ENCODE measurements around the gene PPP2R3B.
"Not testable (repeated sequence)": the region's sequence is repeated elsewhere in the genome, so short reads cannot be mapped to it uniquely, and the experiment has no call there.

PPP2R3B gene

GRCh38 chrX:386768-387575, at the start of gene PPP2R3B:
TSS of gene PPP2R3B (minus strand) at chrX:386907. CDS start at chrX:386691, 216 bp downstream.
- Mint-ChIP-seq H3K9me3 (no peaks in the 10 kb centered on the region), H3K4me3 (peak within 1 kb of the TSS; percentile 87 to 91 (median 90)), H3K27ac (peak within 1 kb of the TSS; percentile 92 to 99 (median 97)), H3K27me3 (ENCODE audit: low read depth) (no peaks in the 10 kb centered on the region), H3K4me1 (peaks cover 6% of the 10 kb centered on the region), H3K36me3 (ENCODE audit: low read depth) (no peaks in the 10 kb centered on the region)
- TF ChIP-seq CTCF (IDR thresholded peaks at IDR 0.05; ENCODE audit: unreplicated experiment in 3 of 3): no peak

- no peak for TF ChIP-seq CTCF (IDR thresholded peaks at IDR 0.05; ENCODE audit: unreplicated experiment in 3 of 3)
These were observed 48.9 kb upstream of the PPP2R3B start for GRCh38 chrX:435536-436122.

DNA sequence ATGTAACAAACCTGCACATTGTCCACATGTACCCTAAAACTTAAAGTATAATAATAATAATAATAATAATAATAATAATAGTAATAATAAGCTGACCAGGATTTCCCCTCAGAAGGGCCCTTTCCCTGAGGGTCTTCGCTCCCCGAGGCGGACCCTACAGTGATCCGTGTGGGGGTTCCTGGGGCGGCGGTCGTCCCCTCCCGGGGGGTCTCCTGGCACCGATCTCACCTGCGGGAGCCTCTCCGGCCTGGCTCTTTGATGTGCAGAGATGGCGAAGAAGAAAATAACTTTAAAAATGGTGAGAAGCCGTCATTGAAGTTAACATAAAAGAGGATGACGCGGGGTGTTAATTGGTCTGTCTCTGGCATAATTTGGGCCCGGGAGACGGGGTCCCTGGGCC, 48.2 kb upstream of the PPP2R3B start:
- peaks cover 6% of the 10 kb centered on the region for H3K4me1 Mint-ChIP-seq
- no peaks in the 10 kb centered on the region for H3K36me3 Mint-ChIP-seq (ENCODE audit: low read depth)
- no peak overlapping the region for H3K4me3 Mint-ChIP-seq
- no peak for TF ChIP-seq CTCF (IDR thresholded peaks at IDR 0.05; ENCODE audit: unreplicated experiment in 3 of 3)
- H3K27me3 Mint-ChIP-seq (ENCODE audit: low read depth): peaks cover 66% of the 10 kb centered on the region
- H3K27ac Mint-ChIP-seq: no peak overlapping the region
- peaks cover 4% of the 10 kb centered on the region for H3K9me3 Mint-ChIP-seq

More at GRCh38 chrX:435536-436122, 48.9 kb upstream of the PPP2R3B start:
- peaks cover 6% of the 10 kb centered on the region for H3K4me1 Mint-ChIP-seq
- peaks cover 64% of the 10 kb centered on the region for H3K27me3 Mint-ChIP-seq (ENCODE audit: low read depth)
- no peak overlapping the region for H3K27ac Mint-ChIP-seq
- no peaks in the 10 kb centered on the region for H3K36me3 Mint-ChIP-seq (ENCODE audit: low read depth)
- H3K4me3 Mint-ChIP-seq: no peak overlapping the region
- H3K9me3 Mint-ChIP-seq: peaks cover 4% of the 10 kb centered on the region

GRCh38 chrX:433771-434170, 47.1 kb upstream of the PPP2R3B start:
- peaks cover 69% of the 10 kb centered on the region for H3K27me3 Mint-ChIP-seq (ENCODE audit: low read depth)
- TF ChIP-seq CTCF (IDR thresholded peaks at IDR 0.05; ENCODE audit: unreplicated experiment in 3 of 3): no peak
- no peaks in the 10 kb centered on the region for H3K36me3 Mint-ChIP-seq (ENCODE audit: low read depth)
- H3K4me3 Mint-ChIP-seq: no peak overlapping the region
- H3K9me3 Mint-ChIP-seq: peaks cover 4% of the 10 kb centered on the region
- peaks cover 6% of the 10 kb centered on the region for H3K4me1 Mint-ChIP-seq
- H3K27ac Mint-ChIP-seq: no peak overlapping the region

- not testable (repeated sequence) for H3K36me3 Mint-ChIP-seq (ENCODE audit: low read depth); H3K4me3 Mint-ChIP-seq; H3K4me1 Mint-ChIP-seq; H3K9me3 Mint-ChIP-seq; H3K27ac Mint-ChIP-seq
- H3K27me3 Mint-ChIP-seq (ENCODE audit: low read depth): peaks cover 76% of the 10 kb centered on the region
These were observed 46.0 kb upstream of the PPP2R3B start for GRCh38 chrX:432666-433065.

GRCh38 chrX:431492-432111, 44.9 kb upstream of the PPP2R3B start:
- no peaks in the 10 kb centered on the region for H3K36me3 Mint-ChIP-seq (ENCODE audit: low read depth)
- peaks cover 74% of the 10 kb centered on the region for H3K27me3 Mint-ChIP-seq (ENCODE audit: low read depth)
- peaks cover 4% of the 10 kb centered on the region for H3K9me3 Mint-ChIP-seq
- TF ChIP-seq CTCF (IDR thresholded peaks at IDR 0.05; ENCODE audit: unreplicated experiment in 3 of 3): no peak
- no peak overlapping the region for H3K4me3 Mint-ChIP-seq
- peaks cover 4% of the 10 kb centered on the region for H3K4me1 Mint-ChIP-seq
- no peak overlapping the region for H3K27ac Mint-ChIP-seq

Measured in nephron (organoid).